ENCODE data around the gene KCNQ1OT1.

KCNQ1OT1 gene

GRCh38 chr11:2665526-2666400 lies 34.0 kb downstream of the KCNQ1OT1 start:
- no peak for DNase-seq

GRCh38 chr11:2664791-2665525 lies 34.8 kb downstream of the KCNQ1OT1 start:
- DNase-seq, result no peak

- DNase-seq, result no peak
These were observed 35.4 kb downstream of the KCNQ1OT1 start for GRCh38 chr11:2664376-2664775.

- DNase-seq, result no peak
These were observed 35.9 kb downstream of the KCNQ1OT1 start for GRCh38 chr11:2663915-2664314.

- no peak for DNase-seq
These were observed 36.3 kb downstream of the KCNQ1OT1 start for GRCh38 chr11:2663506-2663905.

GRCh38 chr11:2662430-2663299 lies 37.1 kb downstream of the KCNQ1OT1 start:
- DNase-seq, result no peak

- no peak for DNase-seq
These were observed 37.8 kb downstream of the KCNQ1OT1 start for GRCh38 chr11:2662024-2662312.

GRCh38 chr11:2661173-2662023 lies 38.4 kb downstream of the KCNQ1OT1 start:
- no peak for DNase-seq

GRCh38 chr11:2660357-2660939 lies 39.3 kb downstream of the KCNQ1OT1 start:
- no peak for DNase-seq

GRCh38 chr11:2657697-2658284 lies 42.0 kb downstream of the KCNQ1OT1 start:
- no peak for DNase-seq

GRCh38 chr11:2656859-2657258 lies 42.9 kb downstream of the KCNQ1OT1 start:
- no peak for DNase-seq

GRCh38 chr11:2655834-2656622 lies 43.8 kb downstream of the KCNQ1OT1 start:
- DNase-seq, result peak; percentile 39

GRCh38 chr11:2655016-2655719 lies 44.6 kb downstream of the KCNQ1OT1 start:
- no peak for DNase-seq

- no peak for DNase-seq
These were observed 45.7 kb downstream of the KCNQ1OT1 start for GRCh38 chr11:2653930-2654739.

GRCh38 chr11:2653198-2653551 lies 46.6 kb downstream of the KCNQ1OT1 start:
- no peak for DNase-seq

- DNase-seq, result no peak
These were observed 47.2 kb downstream of the KCNQ1OT1 start for GRCh38 chr11:2652333-2653197.

GRCh38 chr11:2651826-2652271 lies 47.9 kb downstream of the KCNQ1OT1 start:
- no peak for DNase-seq

- no peak for DNase-seq
These were observed 48.7 kb downstream of the KCNQ1OT1 start for GRCh38 chr11:2651054-2651617.

All from RPMI8226 (cell line).